Muscle layer of duodenum (tissue), 2 donors: ENCODE data around the gene RASA3.
A peak's percentile ranks its signal among the peaks of the same experiment; 100 is the strongest.
"Not testable (repeated sequence)": the region's sequence is repeated elsewhere in the genome, so short reads cannot be mapped to it uniquely, and the experiment has no call there.

Experiments used
- H3K27ac ChIP-seq: one replicate; pipeline ENCODE4 v1.7.0; 2013; ENCODE audit warnings: mild to moderate bottlenecking, low read length
- H3K27me3 ChIP-seq: one replicate; pipeline ENCODE4 v1.7.0; 2013; ENCODE audit warnings: low read depth, mild to moderate bottlenecking, control low read depth, low read length
- H3K36me3 ChIP-seq, 2 donors: one replicate each; pipeline ENCODE4 v1.7.0; 2013; ENCODE audit warnings: low read length in 2 of 2, control low read depth in 1 of 2, mild to moderate bottlenecking in 1 of 2; ENCODE audit not compliant: insufficient read depth in 2 of 2, control insufficient read depth in 1 of 2
- H3K4me1 ChIP-seq, 2 donors: one replicate each; pipeline ENCODE4 v1.7.0; 2013; ENCODE audit warnings: low read length in 2 of 2, mild to moderate bottlenecking in 2 of 2, control low read depth in 1 of 2, moderate library complexity in 1 of 2; ENCODE audit not compliant: insufficient read depth in 2 of 2, control insufficient read depth in 1 of 2
- H3K4me3 ChIP-seq, 2 donors: one replicate each; pipeline ENCODE4 v1.7.0; 2013; ENCODE audit warnings: low read length in 2 of 2, low read depth in 1 of 2, mild to moderate bottlenecking in 1 of 2
- H3K9me3 ChIP-seq, 2 donors: one replicate each; pipeline ENCODE4 v1.7.0; 2013; ENCODE audit warnings: low read length in 2 of 2, control low read depth in 1 of 2, mild to moderate bottlenecking in 1 of 2; ENCODE audit not compliant: control insufficient read depth in 1 of 2
- donor health status: healthy.

Gene RASA3

GRCh38 chr13:114129649-114130062 lies 2.8 kb downstream of the RASA3 start:
- H3K36me3 ChIP-seq: no peaks in the 10 kb centered on the region

GRCh38 chr13:114128624-114129522 lies 3.5 kb downstream of the RASA3 start:
- Histone ChIP-seq H3K4me3 (peak overlapping the region; percentile 37 to 45), H3K36me3 (no peaks in the 10 kb centered on the region), H3K27ac (peak overlapping the region; percentile 81), H3K4me1 (peaks cover 0 to 39% of the 10 kb centered on the region in 2 donors), H3K9me3 (no peaks in the 10 kb centered on the region), H3K27me3 (no peaks in the 10 kb centered on the region)

More at GRCh38 chr13:114129649-114130062, 2.8 kb downstream of the RASA3 start:
- H3K9me3 ChIP-seq: no peaks in the 10 kb centered on the region
- H3K27ac ChIP-seq: peak overlapping the region; percentile 86
- no peak overlapping the region for H3K4me3 ChIP-seq
- H3K4me1 ChIP-seq: peaks cover 0 to 39% of the 10 kb centered on the region in 2 donors
- no peaks in the 10 kb centered on the region for H3K27me3 ChIP-seq

GRCh38 chr13:114128348-114128623 lies 4.1 kb downstream of the RASA3 start:
- Histone ChIP-seq H3K9me3 (no peaks in the 10 kb centered on the region), H3K4me3 (peak overlapping the region; percentile 37 to 45), H3K4me1 (peaks cover 0 to 44% of the 10 kb centered on the region in 2 donors), H3K36me3 (no peaks in the 10 kb centered on the region), H3K27ac (peak overlapping the region; percentile 81), H3K27me3 (no peaks in the 10 kb centered on the region)

GRCh38 chr13:114127473-114128347 lies 4.7 kb downstream of the RASA3 start:
- Histone ChIP-seq H3K4me1 (peaks cover 0 to 49% of the 10 kb centered on the region in 2 donors), H3K27me3 (no peaks in the 10 kb centered on the region), H3K9me3 (no peaks in the 10 kb centered on the region), H3K36me3 (no peaks in the 10 kb centered on the region), H3K27ac (peak overlapping the region; percentile 81), H3K4me3 (peak overlapping the region in 1 of 2 donors; percentile 45)

GRCh38 chr13:114126789-114127472 lies 5.5 kb downstream of the RASA3 start:
- H3K9me3 ChIP-seq: no peaks in the 10 kb centered on the region
- no peak overlapping the region for H3K27ac ChIP-seq
- H3K4me1 ChIP-seq: peaks cover 0 to 57% of the 10 kb centered on the region in 2 donors
- no peaks in the 10 kb centered on the region for H3K27me3 ChIP-seq
- no peaks in the 10 kb centered on the region for H3K36me3 ChIP-seq
- H3K4me3 ChIP-seq: no peak overlapping the region

- H3K27ac ChIP-seq, H3K36me3 ChIP-seq, H3K4me3 ChIP-seq, H3K27me3 ChIP-seq, H3K9me3 ChIP-seq: not testable (repeated sequence)
- H3K4me1 ChIP-seq: peaks cover 0 to 60% of the 10 kb centered on the region in 2 donors
Measured at GRCh38 chr13:114126086-114126485, 6.3 kb downstream of the RASA3 start.

- H3K9me3 ChIP-seq: no peaks in the 10 kb centered on the region
- H3K36me3 ChIP-seq: no peaks in the 10 kb centered on the region
- H3K27me3 ChIP-seq: no peaks in the 10 kb centered on the region
- H3K4me3 ChIP-seq: no peak overlapping the region
- no peak overlapping the region for H3K27ac ChIP-seq
- H3K4me1 ChIP-seq: peaks cover 0 to 63% of the 10 kb centered on the region in 2 donors
Measured at GRCh38 chr13:114125589-114125988, 6.8 kb downstream of the RASA3 start.

- H3K9me3 ChIP-seq: no peaks in the 10 kb centered on the region
- no peak overlapping the region for H3K4me3 ChIP-seq
- peaks cover 0 to 56% of the 10 kb centered on the region in 2 donors for H3K4me1 ChIP-seq
- H3K27me3 ChIP-seq: no peaks in the 10 kb centered on the region
- no peak overlapping the region for H3K27ac ChIP-seq
- no peaks in the 10 kb centered on the region for H3K36me3 ChIP-seq
Measured at GRCh38 chr13:114124921-114125320, 7.5 kb downstream of the RASA3 start.

GRCh38 chr13:114124431-114124830 lies 8.0 kb downstream of the RASA3 start:
- Histone ChIP-seq H3K27me3 (no peaks in the 10 kb centered on the region), H3K27ac (no peak overlapping the region), H3K4me1 (peaks cover 0 to 51% of the 10 kb centered on the region in 2 donors)

GRCh38 chr13:114123876-114124275 lies 8.5 kb downstream of the RASA3 start:
- H3K36me3 ChIP-seq: no peaks in the 10 kb centered on the region
- no peaks in the 10 kb centered on the region for H3K27me3 ChIP-seq
- H3K9me3 ChIP-seq: no peaks in the 10 kb centered on the region
- no peak overlapping the region for H3K4me3 ChIP-seq
- peaks cover 0 to 47% of the 10 kb centered on the region in 2 donors for H3K4me1 ChIP-seq
- no peak overlapping the region for H3K27ac ChIP-seq

More at GRCh38 chr13:114124431-114124830, 8.0 kb downstream of the RASA3 start:
- Histone ChIP-seq H3K36me3 (no peaks in the 10 kb centered on the region), H3K9me3 (no peaks in the 10 kb centered on the region), H3K4me3 (no peak overlapping the region)

GRCh38 chr13:114123448-114123847 lies 9.0 kb downstream of the RASA3 start:
- Histone ChIP-seq H3K27ac (no peak overlapping the region), H3K36me3 (no peaks in the 10 kb centered on the region), H3K9me3 (no peaks in the 10 kb centered on the region), H3K27me3 (no peaks in the 10 kb centered on the region), H3K4me3 (no peak overlapping the region), H3K4me1 (peaks cover 0 to 47% of the 10 kb centered on the region in 2 donors)
